NCI-H345 (cell line): ENCODE data around the gene RCAN3.
"Not testable (repeated sequence)": the region's sequence is repeated elsewhere in the genome, so short reads cannot be mapped to it uniquely, and the experiment has no call there.

Experiments used
- DNase-seq: peaks from one replicate; lab custom pipeline; 2025; lab: John Stamatoyannopoulos, UW

RCAN3 gene

GRCh38 chr1:24514946-24515345 is 12.3 kb downstream of the RCAN3 start:
- DNase-seq: no peak

- not testable (repeated sequence) for DNase-seq
Observed at GRCh38 chr1:24515671-24516209, 13.1 kb downstream of the RCAN3 start.

- DNase-seq: no peak
Observed at GRCh38 chr1:24516506-24516905, 13.9 kb downstream of the RCAN3 start.

GRCh38 chr1:24517898-24518297 is 15.3 kb downstream of the RCAN3 start:
- no peak for DNase-seq

GRCh38 chr1:24520282-24520681 is 17.6 kb downstream of the RCAN3 start:
- DNase-seq: not testable (repeated sequence)

- DNase-seq: no peak
Observed at GRCh38 chr1:24525606-24526005, 23.0 kb downstream of the RCAN3 start.

GRCh38 chr1:24526045-24526444 is 23.4 kb downstream of the RCAN3 start:
- DNase-seq: no peak

- no peak for DNase-seq
Observed at GRCh38 chr1:24526940-24527542, 24.4 kb downstream of the RCAN3 start.

- DNase-seq: peak; percentile 61
Observed at GRCh38 chr1:24528744-24529143, 26.1 kb downstream of the RCAN3 start.

GRCh38 chr1:24529292-24529691 is 26.7 kb downstream of the RCAN3 start:
- not testable (repeated sequence) for DNase-seq

- DNase-seq: no peak
Observed at GRCh38 chr1:24535021-24535424, 32.4 kb downstream of the RCAN3 start.

GRCh38 chr1:24535778-24536177 is 33.1 kb downstream of the RCAN3 start:
- no peak for DNase-seq

- DNase-seq: no peak
Observed at GRCh38 chr1:24536391-24536840, 33.8 kb downstream of the RCAN3 start.

- DNase-seq: no peak
Observed at GRCh38 chr1:24540051-24540905, 37.6 kb downstream of the RCAN3 start.

GRCh38 chr1:24540906-24541710 is 38.5 kb downstream of the RCAN3 start:
- DNase-seq: no peak

- peak; percentile 5 for DNase-seq
Observed at GRCh38 chr1:24541711-24542346, 39.2 kb downstream of the RCAN3 start.

- no peak for DNase-seq
Observed at GRCh38 chr1:24544239-24544638, 41.6 kb downstream of the RCAN3 start.

GRCh38 chr1:24545662-24546061 is 43.0 kb downstream of the RCAN3 start:
- no peak for DNase-seq

- no peak for DNase-seq
Observed at GRCh38 chr1:24547195-24547594, 44.6 kb downstream of the RCAN3 start.

GRCh38 chr1:24548070-24548469 is 45.4 kb downstream of the RCAN3 start:
- no peak for DNase-seq

- DNase-seq: not testable (repeated sequence)
Observed at GRCh38 chr1:24549210-24549609, 46.6 kb downstream of the RCAN3 start.
